ENCODE results near the gene PDLIM4.
A peak's percentile ranks its signal among the peaks of the same experiment; 100 is the strongest.

Gene PDLIM4, protein sequence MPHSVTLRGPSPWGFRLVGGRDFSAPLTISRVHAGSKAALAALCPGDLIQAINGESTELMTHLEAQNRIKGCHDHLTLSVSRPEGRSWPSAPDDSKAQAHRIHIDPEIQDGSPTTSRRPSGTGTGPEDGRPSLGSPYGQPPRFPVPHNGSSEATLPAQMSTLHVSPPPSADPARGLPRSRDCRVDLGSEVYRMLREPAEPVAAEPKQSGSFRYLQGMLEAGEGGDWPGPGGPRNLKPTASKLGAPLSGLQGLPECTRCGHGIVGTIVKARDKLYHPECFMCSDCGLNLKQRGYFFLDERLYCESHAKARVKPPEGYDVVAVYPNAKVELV

DNA sequence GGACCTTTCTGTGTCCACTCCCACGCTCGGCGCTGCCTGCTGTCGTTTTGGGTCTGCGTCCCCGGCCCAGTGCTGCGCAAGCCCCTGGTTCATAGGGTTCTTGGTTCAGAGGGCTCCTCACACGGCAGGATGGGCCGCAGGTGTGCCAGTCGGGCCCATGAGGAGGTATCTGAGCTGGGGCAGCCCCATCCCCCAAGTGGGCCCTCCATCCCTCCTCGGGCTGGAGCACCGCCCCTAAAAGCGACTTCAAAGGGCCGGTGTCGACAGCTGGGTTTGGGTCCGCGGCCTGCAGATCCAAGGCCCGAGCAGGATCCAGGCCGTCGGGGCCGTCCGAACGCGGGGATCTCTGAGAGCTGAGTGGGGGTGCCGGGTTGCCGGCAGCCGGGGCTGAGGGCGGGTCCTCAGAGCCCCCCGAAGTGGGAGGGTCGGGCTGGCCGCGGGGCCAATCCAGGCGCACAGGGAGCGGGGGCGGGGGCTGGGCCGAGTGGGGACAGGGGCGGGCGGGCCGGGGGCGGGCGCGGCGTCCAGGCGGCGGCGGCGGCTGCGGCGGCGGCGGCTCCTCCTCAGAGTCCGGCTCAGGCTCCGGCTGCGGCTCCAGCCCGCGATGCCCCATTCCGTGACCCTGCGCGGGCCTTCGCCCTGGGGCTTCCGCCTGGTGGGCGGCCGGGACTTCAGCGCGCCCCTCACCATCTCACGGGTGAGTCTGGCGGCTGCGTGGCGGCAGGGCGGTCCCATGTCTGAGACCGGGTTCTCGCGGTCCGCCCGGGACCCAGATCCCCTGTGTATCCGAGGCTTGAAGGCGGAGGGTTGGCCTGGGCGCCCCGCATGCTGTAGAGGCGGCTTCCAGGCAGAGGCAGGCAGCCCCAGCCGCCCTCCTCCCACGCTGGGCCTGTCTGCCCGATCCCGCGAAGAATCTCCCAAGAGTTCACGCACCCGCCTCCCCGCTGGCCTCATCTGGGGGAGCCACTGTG, at the start of gene PDLIM4:
PDLIM4 (plus strand) TSS at position 566 of the 971 bp plus-strand sequence; CDS start at position 605, 39 bp downstream.
- DNase-seq (ENCODE audit: low read depth in 3 of 3): no peak

DNA sequence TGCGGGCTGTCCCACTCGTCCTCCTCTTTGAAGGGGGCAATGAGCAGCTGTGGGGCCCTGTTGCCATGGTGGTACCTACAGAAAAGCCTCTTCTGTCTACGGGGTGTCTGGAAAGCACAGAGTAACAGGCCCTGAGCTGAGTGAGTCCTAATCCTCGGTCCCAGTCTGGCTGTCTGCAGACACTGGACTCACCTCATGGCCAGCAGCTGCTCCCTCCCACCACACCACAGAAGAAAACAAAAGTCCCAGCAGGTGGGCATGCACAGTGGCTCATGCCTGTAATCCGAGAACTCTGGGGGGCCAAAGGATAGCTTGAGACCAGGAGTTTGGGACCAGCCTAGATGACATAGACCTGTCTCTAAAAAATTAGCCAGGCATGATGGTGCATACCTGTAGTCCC, 49.7 kb upstream of the PDLIM4 start:
- no peak for DNase-seq (ENCODE audit: low read depth in 3 of 3)

DNA sequence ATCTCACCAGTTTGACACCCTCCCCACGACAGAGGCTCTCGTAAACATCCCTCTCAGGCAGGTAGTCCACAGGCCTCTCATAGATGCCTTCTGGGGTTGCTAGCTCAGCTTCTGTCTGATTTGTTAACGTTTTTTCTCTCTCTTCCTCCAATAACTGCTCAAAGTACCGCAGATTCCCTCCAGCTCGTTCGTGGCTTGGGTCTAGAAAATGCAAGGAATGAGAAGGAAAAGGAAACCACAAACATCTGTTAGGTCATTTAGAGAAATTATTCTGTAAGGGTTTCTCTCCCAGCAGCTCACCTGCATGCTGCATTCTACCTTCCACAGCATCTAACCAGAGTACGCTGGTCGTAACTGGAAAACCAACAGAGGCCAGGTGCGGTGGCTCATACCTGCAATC, 48.4 kb upstream of the PDLIM4 start:
- DNase-seq (ENCODE audit: low read depth in 3 of 3): no peak

DNA sequence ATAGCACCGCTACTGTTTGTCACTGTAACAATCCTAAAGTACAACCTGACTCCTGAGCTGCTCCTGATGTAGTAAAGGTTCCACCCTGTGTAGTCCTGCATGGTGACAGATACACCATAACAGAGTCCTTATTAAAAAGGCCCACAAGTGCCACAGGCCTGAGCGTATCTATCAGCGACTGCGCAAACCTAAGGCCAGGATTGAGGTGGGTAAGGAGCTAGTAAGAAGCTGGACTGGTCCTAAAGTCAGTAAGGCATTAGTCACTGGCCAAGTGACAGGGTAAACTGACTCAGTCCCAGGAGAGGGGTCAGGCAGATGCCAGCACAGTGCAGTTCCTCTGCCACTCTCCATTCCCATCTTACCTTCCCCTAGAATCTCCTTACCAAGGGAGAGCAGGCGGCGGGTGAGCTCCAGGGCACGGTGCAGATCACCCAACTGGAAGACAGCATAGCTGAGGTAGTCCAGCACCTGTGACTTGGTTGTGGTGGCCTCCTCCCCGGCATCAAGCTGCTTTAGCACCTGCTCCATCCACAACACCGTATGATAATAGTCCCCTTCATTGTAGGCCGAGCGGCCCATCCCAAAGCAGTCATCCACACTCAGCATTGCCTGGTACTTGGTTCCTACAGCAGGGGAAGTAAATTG, 47.5 kb upstream of the PDLIM4 start:
- no peak for DNase-seq (ENCODE audit: low read depth in 3 of 3)

DNA sequence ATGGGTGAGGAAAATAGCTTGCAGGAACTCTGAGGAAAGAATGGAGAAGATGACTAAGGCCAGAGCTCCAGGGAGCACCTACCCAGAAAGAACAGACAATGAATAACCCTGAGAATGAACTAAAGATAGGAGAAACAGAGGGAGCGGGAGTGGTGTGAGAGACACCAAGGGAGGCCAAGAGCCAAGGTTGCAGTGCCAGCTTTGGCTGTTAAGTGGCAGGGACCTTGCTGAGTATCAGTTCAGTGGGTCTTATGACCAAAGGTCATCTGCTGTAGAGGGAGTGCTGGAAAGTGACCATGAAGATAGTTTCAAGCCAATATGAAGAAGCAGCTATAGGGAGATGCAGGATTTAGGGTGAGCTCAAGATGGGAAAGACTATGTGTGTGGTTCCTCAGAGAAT, 46.6 kb upstream of the PDLIM4 start:
- no peak for DNase-seq (ENCODE audit: low read depth in 3 of 3)

DNA sequence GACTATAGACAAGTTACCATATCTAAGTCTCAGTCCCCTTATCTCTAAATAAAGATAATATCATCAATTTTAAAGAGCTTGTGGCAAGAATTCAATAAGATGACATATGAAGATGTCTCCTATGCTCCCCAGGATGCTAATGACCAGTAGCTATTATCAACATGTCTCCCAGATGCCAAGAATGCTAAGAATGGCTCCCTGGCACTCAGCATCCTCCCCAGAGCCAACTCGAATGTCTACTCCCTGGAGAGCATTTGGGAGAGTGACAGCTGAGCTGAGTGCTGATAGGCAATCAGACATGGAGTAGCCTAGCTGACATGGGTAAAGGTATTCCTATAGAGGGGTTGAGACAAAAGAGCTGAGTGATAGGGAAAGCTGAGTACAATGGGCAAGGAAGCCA, 45.7 kb upstream of the PDLIM4 start:
- DNase-seq (ENCODE audit: low read depth in 3 of 3): no peak

DNA sequence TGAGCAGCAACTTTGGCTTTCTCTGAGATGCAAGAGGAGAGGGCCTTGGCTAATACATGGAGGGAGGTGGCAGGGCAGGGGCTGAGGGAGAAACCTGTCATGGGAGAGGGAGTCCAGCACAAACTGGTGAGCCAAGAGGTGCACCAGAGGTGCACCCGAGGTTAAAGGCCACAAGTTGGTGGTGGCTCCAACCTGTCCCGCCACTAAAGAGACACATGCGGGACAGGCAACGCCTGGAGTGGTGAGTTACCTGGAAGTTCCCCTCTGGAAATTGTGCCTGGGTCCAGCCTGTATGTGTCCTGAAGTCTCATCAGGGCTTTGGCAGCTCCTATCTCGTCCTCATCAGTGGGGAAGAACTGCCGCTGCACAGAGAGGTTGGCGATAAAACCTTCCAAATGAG, 43.8 kb upstream of the PDLIM4 start:
- no peak for DNase-seq (ENCODE audit: low read depth in 3 of 3)

DNA sequence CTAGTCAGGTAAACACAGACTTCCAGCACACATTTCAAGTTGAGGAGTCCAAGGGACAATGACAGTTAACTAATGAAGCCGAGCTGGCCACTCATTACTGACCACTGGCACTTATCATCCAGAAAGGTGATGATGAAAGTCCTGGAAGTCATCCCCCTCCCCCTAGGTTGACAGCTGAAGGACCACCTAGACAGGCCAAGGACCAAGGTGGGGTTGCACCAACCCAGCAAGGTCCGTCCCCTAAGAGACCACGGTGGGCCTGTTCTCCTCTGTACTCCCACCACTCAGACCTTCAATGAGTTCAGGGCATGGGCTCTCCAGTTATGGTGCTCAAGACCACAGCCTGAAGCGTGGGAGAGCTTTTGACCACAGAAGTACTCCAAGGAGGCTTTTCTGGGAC, 43.0 kb upstream of the PDLIM4 start:
- no peak for DNase-seq (ENCODE audit: low read depth in 3 of 3)

DNA sequence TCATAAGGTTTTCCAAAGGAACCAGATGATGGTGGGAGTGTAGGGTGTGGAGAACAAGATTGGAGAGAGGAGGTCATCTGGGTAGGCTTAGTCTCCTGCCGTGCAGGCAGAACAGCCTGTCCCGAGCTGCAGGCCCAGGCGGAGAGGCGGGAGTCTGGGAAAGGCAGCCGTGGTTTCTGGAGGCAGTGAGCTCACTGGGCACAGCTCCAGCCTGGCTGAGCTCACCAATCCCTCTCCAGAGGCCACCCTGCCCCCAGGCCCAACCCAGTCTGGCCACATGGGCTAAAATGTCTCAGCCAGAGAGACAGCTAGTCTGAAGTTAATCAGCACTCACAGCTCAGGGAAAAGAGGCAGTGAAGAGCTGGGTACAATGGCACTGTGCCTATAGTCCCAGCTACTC, 42.2 kb upstream of the PDLIM4 start:
- DNase-seq (ENCODE audit: low read depth in 3 of 3): no peak

DNA sequence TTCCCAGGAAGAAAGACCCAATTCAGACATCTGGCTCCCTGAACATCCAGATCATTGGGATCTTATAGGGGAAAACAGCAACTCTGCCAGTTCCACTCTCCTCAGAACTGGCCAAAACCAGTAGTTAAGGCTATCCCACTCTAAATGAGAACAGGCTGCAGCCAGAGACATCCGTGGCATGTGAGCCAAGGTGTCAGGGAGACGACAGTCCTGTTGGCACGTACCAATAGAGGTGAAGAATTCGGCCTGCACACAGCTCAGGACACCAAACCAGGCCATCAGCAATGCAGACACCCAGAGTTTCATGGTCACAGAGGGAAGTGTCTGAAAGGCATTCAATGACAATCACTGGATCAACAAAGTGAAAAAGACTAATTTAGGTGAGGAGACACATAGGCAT, 39.2 kb upstream of the PDLIM4 start:
- no peak for DNase-seq (ENCODE audit: low read depth in 3 of 3)

DNA sequence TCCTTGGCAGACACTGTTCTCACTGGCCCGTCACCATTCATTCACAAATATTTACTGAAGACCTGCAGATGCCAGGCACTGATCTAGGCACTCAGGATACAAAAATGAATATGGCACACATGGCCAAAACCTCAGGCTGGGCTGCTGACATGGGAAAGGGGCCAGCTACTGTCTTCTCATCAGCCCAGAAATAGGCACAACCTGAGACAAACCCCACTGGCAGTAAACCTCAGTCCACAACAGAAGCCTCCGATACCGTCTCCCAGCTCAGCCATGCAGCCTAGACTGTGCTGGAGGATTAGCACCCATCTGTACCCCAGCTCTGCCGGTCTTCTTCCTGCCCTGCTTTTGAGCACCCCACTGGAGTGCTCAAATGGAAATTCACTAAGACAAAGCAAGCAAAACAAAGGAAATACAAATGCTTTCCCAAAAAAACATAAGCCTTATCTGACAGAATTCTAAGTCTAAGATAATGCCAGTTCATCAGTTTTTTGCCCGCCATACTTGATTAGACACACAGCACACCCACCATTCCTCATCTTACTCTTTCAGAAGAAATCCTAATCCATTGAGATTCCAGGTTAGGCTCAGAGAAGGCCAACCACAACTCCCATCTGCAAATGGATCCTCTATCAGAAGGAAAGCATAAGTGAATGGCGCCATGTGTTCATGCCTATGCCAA, 38.1 kb upstream of the PDLIM4 start:
- DNase-seq (ENCODE audit: low read depth in 3 of 3): no peak

DNA sequence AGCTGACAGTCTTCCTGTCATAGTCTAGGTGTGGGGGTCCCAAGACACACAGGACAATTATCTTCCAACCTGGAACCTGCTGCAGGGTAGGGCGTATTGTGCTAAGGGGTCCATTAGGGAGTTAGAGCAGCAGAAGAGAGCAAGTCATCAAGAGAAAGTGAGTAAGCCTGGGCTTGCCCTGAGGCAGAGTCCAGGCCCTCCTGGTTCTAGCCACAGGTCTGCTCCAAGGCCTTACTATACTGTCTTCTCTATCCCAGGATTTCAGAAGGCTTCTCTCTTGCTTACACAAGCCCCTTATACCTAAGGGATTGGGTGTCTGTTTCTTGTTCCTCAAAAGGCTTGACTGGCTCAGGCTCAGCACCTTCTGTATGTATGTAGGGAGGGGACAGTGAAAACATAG, 37.5 kb upstream of the PDLIM4 start:
- DNase-seq (ENCODE audit: low read depth in 3 of 3): no peak

DNA sequence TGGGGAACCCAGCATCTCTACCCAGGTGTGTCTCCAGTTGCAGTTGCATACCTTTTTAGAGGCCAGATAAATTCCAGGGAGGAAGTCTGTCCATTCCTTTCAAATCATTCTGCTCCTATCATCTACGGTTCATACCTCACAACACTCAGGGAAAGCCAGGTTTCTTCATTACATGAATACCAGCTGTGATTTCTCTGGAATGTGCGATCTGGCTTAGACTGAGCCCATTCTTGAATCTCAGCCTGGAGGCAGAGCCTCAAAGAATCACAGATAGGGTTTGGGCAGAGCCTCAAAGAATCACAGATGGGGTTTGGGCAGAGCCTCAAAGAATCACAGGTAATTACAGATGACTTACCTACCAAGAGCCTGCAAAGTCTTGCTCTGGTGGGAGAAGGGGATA, 37.0 kb upstream of the PDLIM4 start:
- DNase-seq (ENCODE audit: low read depth in 3 of 3): no peak

DNA sequence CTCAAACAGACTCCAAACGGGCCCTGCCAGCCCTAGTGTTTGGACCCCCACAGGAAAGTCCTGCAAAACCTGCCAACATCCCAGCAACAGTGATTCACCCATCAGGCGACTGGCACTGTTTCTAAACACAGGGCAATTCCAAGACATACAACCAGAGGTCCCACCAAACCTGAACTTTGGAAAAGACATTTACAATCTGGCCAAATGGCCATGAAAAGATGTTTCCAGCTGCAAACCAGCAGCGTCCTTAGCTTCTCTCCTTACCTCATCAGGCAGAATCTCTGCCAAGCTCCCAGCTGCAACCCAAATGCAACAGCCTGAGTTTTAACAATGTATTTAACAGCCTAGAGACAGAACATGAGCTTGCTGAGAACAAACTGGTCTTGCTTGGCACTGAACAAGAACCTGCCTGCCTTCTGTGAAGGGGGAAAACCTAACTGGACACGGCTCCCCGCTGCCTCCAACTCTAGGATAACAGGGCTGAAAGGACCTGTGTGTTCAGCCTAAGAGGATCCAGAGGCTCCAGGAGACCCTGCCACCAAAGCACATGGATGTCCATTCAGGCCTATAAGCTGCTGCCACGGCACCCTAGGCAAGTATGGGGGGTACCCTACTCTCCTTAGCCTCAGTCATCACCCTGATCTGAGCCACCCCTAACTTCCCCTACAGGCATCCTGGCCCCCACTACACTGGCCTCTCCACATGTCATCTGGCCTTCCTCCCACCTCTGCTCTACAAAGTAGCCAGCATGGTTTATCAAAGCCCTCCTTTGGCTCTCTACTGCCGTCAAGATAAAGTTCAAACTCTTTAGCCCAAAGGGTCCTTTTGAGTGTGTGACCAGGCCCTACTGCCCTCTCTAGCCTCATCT, 35.5 kb upstream of the PDLIM4 start:
- DNase-seq (ENCODE audit: low read depth in 3 of 3): no peak

DNA sequence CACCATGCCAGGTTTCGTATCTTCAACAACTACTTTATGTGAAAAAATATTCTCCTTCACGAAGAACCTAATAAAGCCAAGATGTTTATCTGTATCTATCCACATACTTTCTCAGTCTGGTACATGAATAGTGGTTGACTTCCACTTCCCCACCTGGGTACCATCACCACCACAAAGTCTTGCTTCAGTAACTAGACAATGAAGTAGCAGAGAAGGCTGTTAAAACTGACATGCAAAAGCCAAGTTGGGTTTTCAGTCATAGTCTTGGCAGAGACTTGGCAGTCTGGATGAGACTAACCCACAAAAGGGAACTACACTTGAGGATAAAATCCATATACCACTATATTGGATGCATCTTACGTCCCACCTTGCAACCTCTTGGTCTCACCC, 34.9 kb upstream of the PDLIM4 start:
- no peak for DNase-seq (ENCODE audit: low read depth in 3 of 3)

DNA sequence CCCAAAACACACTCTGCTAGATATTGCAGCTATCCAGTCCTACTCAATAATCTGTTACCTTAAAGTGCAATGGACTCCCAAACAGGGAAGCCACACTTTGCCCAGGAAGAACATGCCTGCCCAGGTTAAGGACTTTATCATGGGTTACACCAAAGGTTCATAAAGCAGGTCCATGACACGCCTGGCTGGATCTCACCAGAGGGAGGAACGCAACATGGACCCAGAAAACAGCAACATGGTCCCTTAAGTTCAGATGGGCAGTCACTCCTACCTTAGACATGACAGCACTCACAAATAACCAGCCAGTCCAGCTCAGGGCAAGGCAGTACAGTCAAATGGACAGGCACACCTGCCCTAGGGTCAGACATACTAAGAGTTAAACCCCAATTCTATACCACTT, 33.6 kb upstream of the PDLIM4 start:
- DNase-seq (ENCODE audit: low read depth in 3 of 3): no peak

DNA sequence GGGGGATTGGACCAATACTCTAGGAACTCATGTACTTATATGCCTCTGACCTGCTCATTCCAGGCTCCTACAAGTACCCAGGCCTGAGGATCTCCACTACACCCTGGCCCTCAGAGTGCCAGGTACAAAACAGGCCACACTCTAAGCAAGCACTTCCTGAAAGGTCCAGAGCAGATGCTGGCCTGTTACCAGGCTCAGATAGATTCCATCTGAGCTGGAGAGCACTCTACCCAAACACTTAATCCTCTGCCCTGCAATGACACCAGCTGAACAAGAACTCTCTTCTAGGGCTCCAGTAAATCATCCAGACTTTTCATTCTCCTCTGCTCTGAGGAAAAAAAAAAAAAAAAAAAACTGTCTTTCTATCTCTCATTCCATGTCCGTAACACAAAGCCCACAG, 32.8 kb upstream of the PDLIM4 start:
- no peak for DNase-seq (ENCODE audit: low read depth in 3 of 3)

DNA sequence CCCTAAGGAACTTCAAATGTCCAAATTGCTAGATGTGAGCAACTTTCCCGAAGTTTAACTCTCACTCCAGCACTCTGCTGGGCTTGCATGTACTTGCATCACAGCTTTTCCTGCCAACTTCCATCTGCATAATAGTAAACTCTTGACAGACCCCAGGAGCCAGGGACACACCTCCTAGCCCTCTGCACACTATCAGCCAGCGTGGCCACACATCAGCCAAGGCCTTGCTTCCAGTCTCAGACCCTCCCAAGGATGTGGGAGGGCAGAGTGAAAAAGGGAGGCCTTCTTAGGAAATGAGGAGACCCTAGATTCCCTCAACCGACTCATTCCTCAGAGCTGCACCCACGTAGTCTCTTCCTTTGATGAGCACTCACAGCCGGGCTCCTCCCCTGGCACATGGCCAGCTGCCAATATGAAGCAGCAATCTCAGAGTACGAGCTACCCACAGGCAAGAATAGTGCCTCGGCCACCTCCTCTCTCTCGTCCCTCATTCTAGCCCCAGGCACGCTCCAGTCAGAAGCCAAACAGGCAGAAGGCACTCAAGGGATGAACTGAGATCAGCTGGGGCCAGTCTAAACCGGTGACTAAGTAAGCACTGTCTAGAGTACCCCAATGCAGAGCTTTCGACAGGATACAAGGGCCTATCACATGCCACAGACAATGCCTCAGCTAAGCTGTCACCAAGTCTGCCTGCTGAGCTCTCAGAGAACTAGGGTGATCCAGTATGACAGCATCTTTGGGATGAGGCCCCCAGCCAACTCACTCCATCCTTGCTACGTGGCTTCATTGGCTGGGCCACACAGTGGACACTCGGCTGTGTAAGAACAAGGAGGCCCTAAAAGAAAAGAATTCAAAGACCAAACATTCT, 32.1 kb upstream of the PDLIM4 start:
- peak in 1 of 3 experiments; percentile 48 for DNase-seq (ENCODE audit: low read depth in 3 of 3)

DNA sequence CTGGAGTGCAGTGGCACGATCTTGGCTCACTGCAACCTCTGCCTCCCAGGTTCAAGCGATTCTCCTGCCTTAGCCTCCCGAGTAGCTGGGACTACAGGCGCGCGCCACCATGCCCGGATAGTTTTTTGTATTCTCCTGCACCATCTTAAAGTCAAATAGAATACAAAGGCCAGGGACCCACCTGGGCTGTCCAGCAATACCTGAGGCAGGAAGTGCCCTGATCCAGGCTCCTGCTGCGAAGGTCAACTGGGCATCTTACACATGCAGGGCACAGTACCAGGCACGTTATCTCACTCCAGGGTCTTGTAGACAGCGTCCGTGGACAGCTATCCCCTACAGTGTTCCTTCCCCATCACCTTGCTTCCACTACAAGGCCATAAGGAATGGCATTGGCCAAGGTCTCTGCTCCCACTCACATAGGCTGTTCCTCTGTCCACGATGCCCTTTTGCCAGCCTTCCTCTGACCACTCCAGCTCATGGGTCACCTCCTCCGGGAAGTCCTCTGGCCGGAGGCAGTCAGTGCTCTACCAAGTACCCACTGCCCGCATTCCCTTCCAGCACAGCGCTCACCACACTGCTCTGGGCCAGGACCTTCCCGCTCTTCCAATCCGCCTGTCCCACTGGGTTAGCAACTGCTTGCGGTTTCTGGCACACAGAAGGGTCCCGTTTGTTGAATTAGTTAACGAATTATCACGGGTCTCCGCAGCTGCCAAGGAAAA, 30.8 kb upstream of the PDLIM4 start:
- no peak for DNase-seq (ENCODE audit: low read depth in 3 of 3)

DNA sequence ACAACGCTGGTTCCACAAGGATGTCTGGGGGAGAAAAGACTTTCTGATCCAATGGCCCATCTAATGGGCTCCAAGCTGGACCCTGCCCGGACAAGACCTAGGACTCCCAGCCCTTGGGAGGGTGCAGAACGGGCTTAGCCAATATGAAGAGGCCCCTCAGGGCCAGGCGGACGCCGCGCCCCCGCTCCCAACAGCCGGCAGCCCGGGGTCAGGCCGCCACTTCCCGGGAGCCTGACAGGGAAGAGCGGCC, 30.3 kb upstream of the PDLIM4 start:
- DNase-seq (ENCODE audit: low read depth in 3 of 3): no peak

Data from stimulated activated CD4-positive, alpha-beta T cell treated with anti-CD3 and anti-CD28 coated beads, TNF-alpha, amount 100 ng/mL, for 24 hours (primary cell).